Gastrocnemius medialis (tissue), 4 donors: ENCODE measurements around the gene MIB2.
"Not testable (repeated sequence)": the region's sequence is repeated elsewhere in the genome, so short reads cannot be mapped to it uniquely, and the experiment has no call there.

Experiments
- POLR2A ChIP-seq, 2 donors: fragments of 450-650 bp; IDR thresholded peaks; one replicate each; pipeline ENCODE4 v1.6.1; 2017; ENCODE audit warnings: antibody characterized with exemption in 2 of 2, mild to moderate bottlenecking in 2 of 2, moderate library complexity in 2 of 2
- TF ChIP-seq, protein P1 (sequence below), 5 experiments: fragments of 450-650 bp in 3 of 5; fragments of 200-600 bp in 2 of 5; sonication (generic) in 2 of 5; IDR thresholded peaks in 4 of 5; conservative IDR thresholded peaks in 1 of 5; 1 replicate in 4 of 5; 2 replicates in 1 of 5; pipeline ENCODE4 v1.5.1; 2016 to 2019; ENCODE audit warnings: antibody characterized with exemption in 5 of 5, mild to moderate bottlenecking in 3 of 5, moderate library complexity in 3 of 5

GRCh38 chr1:1662830-1663560 is 47.7 kb downstream of the MIB2 start:
- TF ChIP-seq, protein P1, sequence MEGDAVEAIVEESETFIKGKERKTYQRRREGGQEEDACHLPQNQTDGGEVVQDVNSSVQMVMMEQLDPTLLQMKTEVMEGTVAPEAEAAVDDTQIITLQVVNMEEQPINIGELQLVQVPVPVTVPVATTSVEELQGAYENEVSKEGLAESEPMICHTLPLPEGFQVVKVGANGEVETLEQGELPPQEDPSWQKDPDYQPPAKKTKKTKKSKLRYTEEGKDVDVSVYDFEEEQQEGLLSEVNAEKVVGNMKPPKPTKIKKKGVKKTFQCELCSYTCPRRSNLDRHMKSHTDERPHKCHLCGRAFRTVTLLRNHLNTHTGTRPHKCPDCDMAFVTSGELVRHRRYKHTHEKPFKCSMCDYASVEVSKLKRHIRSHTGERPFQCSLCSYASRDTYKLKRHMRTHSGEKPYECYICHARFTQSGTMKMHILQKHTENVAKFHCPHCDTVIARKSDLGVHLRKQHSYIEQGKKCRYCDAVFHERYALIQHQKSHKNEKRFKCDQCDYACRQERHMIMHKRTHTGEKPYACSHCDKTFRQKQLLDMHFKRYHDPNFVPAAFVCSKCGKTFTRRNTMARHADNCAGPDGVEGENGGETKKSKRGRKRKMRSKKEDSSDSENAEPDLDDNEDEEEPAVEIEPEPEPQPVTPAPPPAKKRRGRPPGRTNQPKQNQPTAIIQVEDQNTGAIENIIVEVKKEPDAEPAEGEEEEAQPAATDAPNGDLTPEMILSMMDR (IDR thresholded peaks at IDR 0.05 in 4 of 5, conservative IDR thresholded peaks at IDR 0.05 in 1 of 5), result not testable (repeated sequence)
- not testable (repeated sequence) for TF ChIP-seq POLR2A (IDR thresholded peaks at IDR 0.05)
